Body of pancreas (tissue), 4 donors: ENCODE data around the gene KLHL26.

Experiments
- POLR2A ChIP-seq, 3 donors: fragments of 450-650 bp; IDR thresholded peaks; one replicate each; pipeline ENCODE4 v1.6.1; 2016; ENCODE audit warnings: antibody characterized with exemption in 3 of 3, mild to moderate bottlenecking in 2 of 3
- TF ChIP-seq, protein P1 (sequence below), 7 experiments: fragments of 450-650 bp in 4 of 7; fragments of 200-600 bp in 3 of 7; sonication (generic) in 3 of 7; IDR thresholded peaks; one replicate each; pipeline ENCODE4 v1.5.1; 2016 to 2019; ENCODE audit warnings: antibody characterized with exemption in 7 of 7

DNA sequence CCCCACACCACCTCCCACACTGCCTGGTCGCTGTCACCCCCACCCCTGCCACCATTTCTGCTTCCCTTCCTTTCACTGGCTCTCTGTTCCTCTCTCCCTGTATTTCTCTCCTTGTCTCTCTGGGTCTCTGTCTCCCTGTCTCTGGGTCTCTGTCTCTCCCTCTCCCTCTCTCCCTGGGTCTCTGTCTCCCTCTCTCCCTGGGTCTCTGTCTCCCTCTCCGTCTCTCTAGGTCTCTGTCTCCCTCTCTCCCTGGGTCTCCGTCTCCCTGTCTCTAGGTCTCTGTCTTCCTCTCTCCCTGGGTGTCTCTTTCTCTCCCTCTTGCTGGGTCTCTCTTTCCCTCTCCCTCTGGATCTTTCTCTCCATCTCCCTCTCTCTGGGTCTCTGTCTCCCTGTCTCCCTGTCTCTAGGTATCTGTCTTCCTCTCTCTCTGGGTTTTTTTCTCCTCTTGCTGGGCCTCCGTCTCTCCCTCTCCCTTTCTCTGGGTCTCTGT, 21.6 kb downstream of the KLHL26 start:
- TF ChIP-seq, protein P1, sequence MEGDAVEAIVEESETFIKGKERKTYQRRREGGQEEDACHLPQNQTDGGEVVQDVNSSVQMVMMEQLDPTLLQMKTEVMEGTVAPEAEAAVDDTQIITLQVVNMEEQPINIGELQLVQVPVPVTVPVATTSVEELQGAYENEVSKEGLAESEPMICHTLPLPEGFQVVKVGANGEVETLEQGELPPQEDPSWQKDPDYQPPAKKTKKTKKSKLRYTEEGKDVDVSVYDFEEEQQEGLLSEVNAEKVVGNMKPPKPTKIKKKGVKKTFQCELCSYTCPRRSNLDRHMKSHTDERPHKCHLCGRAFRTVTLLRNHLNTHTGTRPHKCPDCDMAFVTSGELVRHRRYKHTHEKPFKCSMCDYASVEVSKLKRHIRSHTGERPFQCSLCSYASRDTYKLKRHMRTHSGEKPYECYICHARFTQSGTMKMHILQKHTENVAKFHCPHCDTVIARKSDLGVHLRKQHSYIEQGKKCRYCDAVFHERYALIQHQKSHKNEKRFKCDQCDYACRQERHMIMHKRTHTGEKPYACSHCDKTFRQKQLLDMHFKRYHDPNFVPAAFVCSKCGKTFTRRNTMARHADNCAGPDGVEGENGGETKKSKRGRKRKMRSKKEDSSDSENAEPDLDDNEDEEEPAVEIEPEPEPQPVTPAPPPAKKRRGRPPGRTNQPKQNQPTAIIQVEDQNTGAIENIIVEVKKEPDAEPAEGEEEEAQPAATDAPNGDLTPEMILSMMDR (IDR thresholded peaks at IDR 0.05) = no peak
- TF ChIP-seq POLR2A (IDR thresholded peaks at IDR 0.05) = no peak
